ENCODE results near the gene TBC1D9B. TPM values are rescaled to one million over a fixed set of nuclear protein-coding genes. Genes with fewer than 3 reads are reported as not detected.

Gene TBC1D9B
- total RNA-seq, 1 experiment from 2014 or later, result 44.9 TPM

DNA sequence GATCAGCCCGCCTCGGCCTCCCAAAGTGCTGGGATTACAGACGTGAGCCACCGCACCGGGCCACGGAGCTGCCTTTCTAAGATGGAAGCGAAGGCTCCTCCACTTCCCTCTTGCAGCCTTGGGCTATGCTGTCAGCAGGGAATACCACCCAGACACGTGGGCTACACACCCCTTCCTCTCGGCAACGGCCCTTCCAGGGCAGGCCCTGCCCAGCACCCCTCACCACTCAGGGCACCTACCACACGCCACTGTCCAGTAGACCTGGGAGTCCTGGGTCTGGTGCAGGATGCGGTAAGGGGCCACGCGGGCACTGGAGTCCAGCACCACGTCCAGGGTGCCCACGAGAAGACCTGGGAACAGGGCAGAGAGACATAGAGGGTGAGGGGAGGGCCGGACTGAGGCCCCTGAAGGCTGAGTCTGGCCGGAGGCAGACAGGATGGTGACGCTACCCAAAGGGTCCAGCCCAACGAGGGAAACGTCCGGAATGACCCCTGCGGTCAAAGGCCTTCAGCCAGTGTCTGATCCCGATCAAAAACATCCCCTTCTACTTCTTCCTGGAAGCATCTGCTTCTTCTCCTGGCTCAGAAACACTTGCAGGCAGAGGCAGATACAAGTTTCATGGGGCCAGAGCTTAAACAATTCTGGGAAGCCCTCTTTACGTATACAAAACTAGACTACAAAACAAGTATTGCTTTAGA, 3.1 kb downstream of the TBC1D9B start:
- no peak overlapping the region for H3K4me3 ChIP-seq (ENCODE audit: low read length)
- ChIA-PET CTCF (interaction anchor here (0.6 kb wide), 1 partner anchor 99 kb away, joined by 4 read pairs; no protein-coding TSS in a partner anchor), POLR2A (ENCODE audit: unreplicated experiment) (interaction anchor here (0.6 kb wide), 1 partner anchor 143 kb away, joined by 4 read pairs; no protein-coding TSS in a partner anchor)
- H4K20me1 ChIP-seq (ENCODE audit: low read length), result peaks cover 4% of the 10 kb centered on the region; the same call in 1 of the 2 replicates
- H2AFZ ChIP-seq (ENCODE audit: low read length), result no peak overlapping the region
- intact Hi-C loops (cut with micrococcal nuclease), result loop anchor here (5.0 kb wide), 1 partner anchor 188 kb away; no protein-coding TSS in a partner anchor
- no TSS peak for BruUV-seq (replicated peaks)
- no peak for DNase-seq
- peaks cover 29% of the 10 kb centered on the region for H3K79me2 ChIP-seq (ENCODE audit: low read length)
- no peak for TF ChIP-seq EZH2 (IDR thresholded peaks at IDR 0.05; ENCODE audit: low read length, unreplicated experiment)
- TF ChIP-seq, protein P1, sequence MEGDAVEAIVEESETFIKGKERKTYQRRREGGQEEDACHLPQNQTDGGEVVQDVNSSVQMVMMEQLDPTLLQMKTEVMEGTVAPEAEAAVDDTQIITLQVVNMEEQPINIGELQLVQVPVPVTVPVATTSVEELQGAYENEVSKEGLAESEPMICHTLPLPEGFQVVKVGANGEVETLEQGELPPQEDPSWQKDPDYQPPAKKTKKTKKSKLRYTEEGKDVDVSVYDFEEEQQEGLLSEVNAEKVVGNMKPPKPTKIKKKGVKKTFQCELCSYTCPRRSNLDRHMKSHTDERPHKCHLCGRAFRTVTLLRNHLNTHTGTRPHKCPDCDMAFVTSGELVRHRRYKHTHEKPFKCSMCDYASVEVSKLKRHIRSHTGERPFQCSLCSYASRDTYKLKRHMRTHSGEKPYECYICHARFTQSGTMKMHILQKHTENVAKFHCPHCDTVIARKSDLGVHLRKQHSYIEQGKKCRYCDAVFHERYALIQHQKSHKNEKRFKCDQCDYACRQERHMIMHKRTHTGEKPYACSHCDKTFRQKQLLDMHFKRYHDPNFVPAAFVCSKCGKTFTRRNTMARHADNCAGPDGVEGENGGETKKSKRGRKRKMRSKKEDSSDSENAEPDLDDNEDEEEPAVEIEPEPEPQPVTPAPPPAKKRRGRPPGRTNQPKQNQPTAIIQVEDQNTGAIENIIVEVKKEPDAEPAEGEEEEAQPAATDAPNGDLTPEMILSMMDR (conservative IDR thresholded peaks at IDR 0.05; ENCODE audit: low read depth, low read length), result no peak
- no peak for TF ChIP-seq EZH2phosphoT487 (IDR thresholded peaks at IDR 0.05; ENCODE audit: borderline replicate concordance, low read length)
- H3K27me3 ChIP-seq (ENCODE audit: low read length), result no peaks in the 10 kb centered on the region
- H3K27ac ChIP-seq (ENCODE audit: low read length), result no peak overlapping the region
- no peak for ATAC-seq
- no peaks in the 10 kb centered on the region for H3F3A ChIP-seq (ENCODE audit: low read length, unreplicated experiment)
- H3K4me2 ChIP-seq (ENCODE audit: low read length), result no peak overlapping the region
- H3K9me3 ChIP-seq (ENCODE audit: low read length), result no peaks in the 10 kb centered on the region
- no peaks in the 10 kb centered on the region; the same call in none of the 2 replicates for H3K36me3 ChIP-seq (ENCODE audit: low read depth, low read length)
- H3K9ac ChIP-seq (ENCODE audit: low read length), result no peak overlapping the region
- H3K9me2 ChIP-seq (replicated peaks; ENCODE audit: low read length), result no peaks in the 10 kb centered on the region
- H3K4me1 ChIP-seq (ENCODE audit: insufficient read depth, low read length), result peaks cover 13% of the 10 kb centered on the region

DNA sequence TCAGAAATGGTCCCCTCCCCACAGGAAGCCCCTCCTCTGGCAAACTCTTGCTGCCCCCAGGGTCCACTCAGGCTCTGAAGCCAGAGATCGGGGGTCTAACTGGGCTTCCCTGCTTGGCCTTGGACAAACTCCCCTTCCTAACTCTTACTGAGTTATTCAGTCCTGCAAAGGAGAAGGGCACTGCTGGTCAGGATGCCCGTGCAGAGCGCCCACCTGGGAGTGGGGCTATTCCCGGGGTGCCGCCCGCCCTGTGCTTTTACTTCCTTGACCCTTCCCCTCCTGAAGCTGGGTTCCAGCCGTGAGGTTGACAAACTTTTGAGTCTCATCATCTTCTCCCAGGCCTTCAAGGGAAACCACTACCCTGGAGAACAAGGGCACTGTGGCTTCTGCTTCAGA, 4.9 kb downstream of the TBC1D9B start:
- TF ChIP-seq EZH2phosphoT487 (IDR thresholded peaks at IDR 0.05; ENCODE audit: borderline replicate concordance, low read length) (no peak), EZH2 (IDR thresholded peaks at IDR 0.05; ENCODE audit: low read length, unreplicated experiment) (no peak)
- TF ChIP-seq, protein P1 (conservative IDR thresholded peaks at IDR 0.05; ENCODE audit: low read depth, low read length), result no peak
- H4K20me1 ChIP-seq (ENCODE audit: low read length), result peaks cover 4% of the 10 kb centered on the region; the same call in 1 of the 2 replicates
- no peaks in the 10 kb centered on the region for H3K9me3 ChIP-seq (ENCODE audit: low read length)
- no peaks in the 10 kb centered on the region for H3K27me3 ChIP-seq (ENCODE audit: low read length)
- H3F3A ChIP-seq (ENCODE audit: low read length, unreplicated experiment), result no peaks in the 10 kb centered on the region
- no peaks in the 10 kb centered on the region for H3K9me2 ChIP-seq (replicated peaks; ENCODE audit: low read length)
- H3K4me2 ChIP-seq (ENCODE audit: low read length), result no peak overlapping the region
- intact Hi-C loops (cut with micrococcal nuclease), result no loop called here
- no peak overlapping the region for H3K4me3 ChIP-seq (ENCODE audit: low read length)
- H3K9ac ChIP-seq (ENCODE audit: low read length), result no peak overlapping the region
- H2AFZ ChIP-seq (ENCODE audit: low read length), result no peak overlapping the region
- DNase-seq (no peak), ATAC-seq (no peak)
- BruUV-seq (replicated peaks), result no TSS peak
- H3K79me2 ChIP-seq (ENCODE audit: low read length), result peaks cover 29% of the 10 kb centered on the region
- ChIA-PET POLR2A (ENCODE audit: unreplicated experiment) (no interaction called here), CTCF (no interaction called here)
- no peaks in the 10 kb centered on the region; the same call in none of the 2 replicates for H3K36me3 ChIP-seq (ENCODE audit: low read depth, low read length)
- peaks cover 13% of the 10 kb centered on the region for H3K4me1 ChIP-seq (ENCODE audit: insufficient read depth, low read length)
- H3K27ac ChIP-seq (ENCODE audit: low read length), result no peak overlapping the region
